OCI-LY1 (cell line): ENCODE measurements around the gene PTPRN2.

ENCODE experiments used
- EZH2 ChIP-seq: fragments of 200-600 bp; sonication (generic), shearing (Covaris generic); IDR thresholded peaks from 2 replicates; pipeline ENCODE4 v1.8.0; 2017; ENCODE audit warnings: borderline replicate concordance, mixed run types, mild to moderate bottlenecking, antibody characterized with exemption, low read length, moderate library complexity, mixed read lengths
- TF ChIP-seq, protein P1 (sequence below): fragments of 200-600 bp; sonication (generic), shearing (Covaris generic); IDR thresholded peaks from 2 replicates; pipeline ENCODE4 v1.5.1; 2017; ENCODE audit warnings: mild to moderate bottlenecking, antibody characterized with exemption, low read length, moderate library complexity, mixed read lengths

DNA sequence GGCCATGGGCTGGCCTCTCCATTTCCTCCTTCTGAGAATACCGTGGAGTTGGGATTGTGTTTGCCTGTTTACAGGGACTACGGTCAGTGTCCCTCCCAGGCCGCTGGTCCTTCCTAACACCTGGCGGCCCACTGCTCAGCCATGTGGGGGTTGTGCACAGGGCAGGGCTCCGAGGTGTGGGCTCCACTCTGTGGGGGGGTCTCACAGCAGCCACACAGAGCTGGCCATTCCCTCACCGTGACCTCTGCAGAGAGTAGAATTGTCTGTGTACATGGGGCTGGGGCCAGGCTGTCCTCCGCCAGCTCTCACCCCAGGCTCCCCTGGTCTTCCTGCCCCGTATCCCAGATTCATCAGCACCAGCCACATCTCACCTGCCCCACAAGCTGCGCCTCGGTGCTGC lies 60.1 kb downstream of the PTPRN2 start:
- TF ChIP-seq EZH2: no peak
- TF ChIP-seq, protein P1, sequence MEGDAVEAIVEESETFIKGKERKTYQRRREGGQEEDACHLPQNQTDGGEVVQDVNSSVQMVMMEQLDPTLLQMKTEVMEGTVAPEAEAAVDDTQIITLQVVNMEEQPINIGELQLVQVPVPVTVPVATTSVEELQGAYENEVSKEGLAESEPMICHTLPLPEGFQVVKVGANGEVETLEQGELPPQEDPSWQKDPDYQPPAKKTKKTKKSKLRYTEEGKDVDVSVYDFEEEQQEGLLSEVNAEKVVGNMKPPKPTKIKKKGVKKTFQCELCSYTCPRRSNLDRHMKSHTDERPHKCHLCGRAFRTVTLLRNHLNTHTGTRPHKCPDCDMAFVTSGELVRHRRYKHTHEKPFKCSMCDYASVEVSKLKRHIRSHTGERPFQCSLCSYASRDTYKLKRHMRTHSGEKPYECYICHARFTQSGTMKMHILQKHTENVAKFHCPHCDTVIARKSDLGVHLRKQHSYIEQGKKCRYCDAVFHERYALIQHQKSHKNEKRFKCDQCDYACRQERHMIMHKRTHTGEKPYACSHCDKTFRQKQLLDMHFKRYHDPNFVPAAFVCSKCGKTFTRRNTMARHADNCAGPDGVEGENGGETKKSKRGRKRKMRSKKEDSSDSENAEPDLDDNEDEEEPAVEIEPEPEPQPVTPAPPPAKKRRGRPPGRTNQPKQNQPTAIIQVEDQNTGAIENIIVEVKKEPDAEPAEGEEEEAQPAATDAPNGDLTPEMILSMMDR: no peak
